HepG2 (cell line): ENCODE results near the gene GPATCH4. TPM values are rescaled to one million over a fixed set of nuclear protein-coding genes. Genes with fewer than 3 reads are reported as not detected.

Experiments
- ATAC-seq: fragments of 200-7000 bp; cut with Tn5 transposase; 3 replicates; pipeline ENCODE4 v1.9.1; 2020; ENCODE audit warnings: mild to moderate bottlenecking, moderate library complexity
- BruUV-seq: library from RNA; stranded (reverse); fragments of 400-500 nt; replicated peaks from 2 replicates; lab custom pipeline; 2021; lab: Mats Ljungman, UMichigan
- CTCF ChIA-PET: fragments of 300-600 bp; formaldehyde crosslinking; extraction: SDS; loops from one replicate; lab custom pipeline; 2021; ENCODE audit warnings: low total read pairs, inconsistent platforms, low intra/inter-chr PET ratio; lab: Yijun Ruan, JAX
- POLR2A ChIA-PET: fragments of 350-600 bp; sonication (Branson Sonifier 250); formaldehyde crosslinking; loops from one replicate; lab custom pipeline; 2020; ENCODE audit warnings: antibody characterized with exemption, inconsistent platforms; lab: Yijun Ruan, JAX
- DNase-seq: peaks from one replicate; pipeline ENCODE4 v3.0.0-alpha.2; 2015; ENCODE audit warnings: low spot score
- FAIRE-seq: peaks from 3 replicates; lab custom pipeline; 2011; peaks lifted over from hg19 to GRCh38; lab: Jason Lieb, UNC
- H2AFZ ChIP-seq: one replicate; pipeline ENCODE4 v1.6.1; 2011; ENCODE audit warnings: low read length, inconsistent platforms
- H3K27ac ChIP-seq: fragments of 300-600 bp; 3 replicates; pipeline ENCODE4 v1.8.0; 2011; ENCODE audit warnings: mixed run types, mild to moderate bottlenecking, mixed read lengths, low read length, inconsistent platforms; ENCODE audit not compliant: insufficient read depth; ENCODE audit errors: extremely low read length
- H3K27me3 ChIP-seq, 2 experiments: fragments of 200-600 bp in 1 of 2; 2 replicates in 1 of 2; 3 replicates in 1 of 2; pipeline versions ENCODE4 v1.6.0 to v1.8.0; 2011; ENCODE audit warnings: low read length in 2 of 2, mild to moderate bottlenecking in 2 of 2, moderate library complexity in 2 of 2, inconsistent platforms in 1 of 2; ENCODE audit not compliant: insufficient read depth in 2 of 2, control insufficient read depth in 1 of 2
- H3K36me3 ChIP-seq, 2 experiments: fragments of 200-600 bp in 1 of 2; replicated peaks in 1 of 2; 2 replicates in 1 of 2; 3 replicates in 1 of 2; pipeline versions ENCODE4 v1.5.1 to v1.8.0; 2011; ENCODE audit warnings: low read length in 2 of 2, inconsistent platforms in 1 of 2; ENCODE audit not compliant: insufficient read depth in 2 of 2, control insufficient read depth in 1 of 2
- H3K4me1 ChIP-seq: 2 replicates; pipeline ENCODE4 v1.5.1; 2012; ENCODE audit warnings: low read length, inconsistent platforms; ENCODE audit not compliant: insufficient read depth
- H3K4me2 ChIP-seq: 2 replicates; pipeline ENCODE4 v1.6.0; 2011; ENCODE audit warnings: low read depth, low read length, inconsistent platforms
- H3K4me3 ChIP-seq, 3 experiments: fragments of 200-600 bp in 1 of 3; sonication (generic), shearing (Covaris generic) in 1 of 3; replicated peaks in 1 of 3; 2 replicates each; pipeline ENCODE4 v1.5.1; 2011 to 2016; ENCODE audit warnings: low read length in 3 of 3, inconsistent platforms in 2 of 3, low read depth in 2 of 3, mild to moderate bottlenecking in 2 of 3, control low read depth in 1 of 3, mixed read lengths in 1 of 3; ENCODE audit not compliant: insufficient read depth in 1 of 3
- H3K79me2 ChIP-seq: one replicate; pipeline ENCODE4 v1.6.1; 2011; ENCODE audit warnings: low read length, inconsistent platforms; ENCODE audit not compliant: insufficient read depth
- H3K9ac ChIP-seq: 2 replicates; pipeline ENCODE4 v1.6.0; 2011; ENCODE audit warnings: mild to moderate bottlenecking, low read depth, low read length, inconsistent platforms; ENCODE audit not compliant: insufficient read depth
- H3K9me3 ChIP-seq: 2 replicates; pipeline ENCODE4 v1.5.1; 2012; ENCODE audit warnings: mild to moderate bottlenecking, low read length
- H4K20me1 ChIP-seq: 2 replicates; pipeline ENCODE4 v1.6.0; 2011; ENCODE audit warnings: inconsistent platforms, mild to moderate bottlenecking, low read length, moderate library complexity; ENCODE audit not compliant: insufficient read depth
- CHD4 ChIP-seq: fragments of 200-600 bp; sonication (generic); IDR thresholded peaks from 2 replicates; pipeline ENCODE4 v1.7.0; 2017; ENCODE audit warnings: mild to moderate bottlenecking, low read length, borderline replicate concordance
- CREB3 ChIP-seq: sonication (generic); formaldehyde crosslinking; IDR thresholded peaks from 2 replicates; pipeline ENCODE4 v1.5.0; 2020; ENCODE audit warnings: missing genetic modification reagents
- HNRNPUL1 ChIP-seq: fragments of 200-400 bp; formaldehyde crosslinking; IDR thresholded peaks from 2 replicates; pipeline ENCODE4 v1.6.1; 2017; ENCODE audit warnings: low read depth, mild to moderate bottlenecking, low read length, moderate library complexity
- MTA1 ChIP-seq: sonication (generic); formaldehyde crosslinking; IDR thresholded peaks from 2 replicates; pipeline ENCODE4 v1.4.0; 2020; ENCODE audit warnings: missing genetic modification reagents, mild to moderate bottlenecking, borderline replicate concordance
- PATZ1 ChIP-seq: sonication (generic); formaldehyde crosslinking; IDR thresholded peaks from 2 replicates; pipeline ENCODE4 v1.4.0; 2020; ENCODE audit warnings: missing genetic modification reagents
- RERE ChIP-seq: IDR thresholded peaks from 2 replicates; pipeline ENCODE4 v1.6.1; 2016; ENCODE audit warnings: low read depth, missing genetic modification reagents, missing compliant biosample characterization
- RNF2 ChIP-seq: fragments of 450-650 bp; conservative IDR thresholded peaks from 2 replicates; pipeline ENCODE4 v1.6.1; 2016; ENCODE audit warnings: low read depth
- XBP1 ChIP-seq: sonication (generic); formaldehyde crosslinking; IDR thresholded peaks from 2 replicates; pipeline ENCODE4 v1.5.0; 2020; ENCODE audit warnings: missing genetic modification reagents
- ZNF614 ChIP-seq: IDR thresholded peaks from 2 replicates; pipeline ENCODE4 v1.6.1; 2018; ENCODE audit warnings: missing biosample characterization, missing genetic modification reagents, inconsistent platforms, borderline replicate concordance
- WGBS: methylation state at CpG from one replicate; pipeline ENCODE4 v1.1.6; 2017; ENCODE audit warnings: low lambda C conversion rate; 5-methylcytosine and 5-hydroxymethylcytosine counted together
- in situ Hi-C: cut with HindIII; loops from 2 replicates; pipeline ENCODE4 v1.10.0; 2017; ENCODE audit warnings: low pct_unique_long_range_greater_than_20kb; ENCODE audit not compliant: extremely low pct_ligation_motif_present
- intact Hi-C: fragments of 100-400 bp; cut with micrococcal nuclease; formaldehyde crosslinking; loops from one replicate; pipeline ENCODE4 v1.10.0; 2022; ENCODE audit not compliant: unreplicated experiment
- polyA plus RNA-seq, 8 experiments: library from polyadenylated mRNA; depleted of rRNA in 3 of 8; stranded (reverse) in 7 of 8; unstranded in 1 of 8; fragments of >200 nt; fragmentation: Illumina TruSeq in 4 of 8; extraction: Trizol in 4 of 8; gene quantifications; 2 replicates each; pipeline versions ENCODE4 v1.2.1 to v1.2.3, GENCODE V29; 2011 to 2016; ENCODE audit warnings: low read depth in 4 of 8, missing spikeins in 1 of 8, mixed read lengths in 1 of 8; ENCODE audit not compliant: insufficient read depth in 1 of 8
- total RNA-seq, 5 experiments: library from RNA; depleted of rRNA; stranded (reverse); fragments of >200 nt; fragmentation: Illumina TruSeq; extraction: Trizol; gene quantifications; 2 replicates each; pipeline ENCODE4 v1.2.3, GENCODE V29; 2016; ENCODE audit warnings: low read depth in 1 of 5

Gene GPATCH4
- total and polyA plus RNA-seq, 2 of the 13 experiments (the other 11 are each of a cell fraction or from before 2014, with no cell fraction given): 19.2 to 37.9 TPM

GRCh38 chr1:156560585-156561163 is 40.6 kb downstream of the GPATCH4 start:
- Histone ChIP-seq H3K4me3 (no peak overlapping the region), H2AFZ (no peak overlapping the region), H3K9ac (no peak overlapping the region), H3K27me3 (no peaks in the 10 kb centered on the region), H3K4me2 (no peak overlapping the region), H4K20me1 (no peaks in the 10 kb centered on the region), H3K36me3 (peaks cover 15 to 48% of the 10 kb centered on the region in 2 experiments; a peak in 4 of 5 replicates), H3K27ac (no peak overlapping the region), H3K4me1 (no peaks in the 10 kb centered on the region), H3K9me3 (no peaks in the 10 kb centered on the region), H3K79me2 (no peaks in the 10 kb centered on the region)
- ChIA-PET CTCF (no interaction called here), POLR2A (no interaction called here)
- intact Hi-C loops: no loop called here
- no peak for FAIRE-seq
- no peak for DNase-seq
- TF ChIP-seq CREB3 (CRISPR knock-in tag) (no peak), ZNF614 (CRISPR knock-in tag) (no peak), PATZ1 (CRISPR knock-in tag) (no peak)
- in situ Hi-C loops: no loop called here
- BruUV-seq: no TSS peak
- 72% methylated on average over 5 of the region's 5 CpGs for WGBS
- no peak for ATAC-seq

GRCh38 chr1:156559797-156560385 is 41.4 kb downstream of the GPATCH4 start:
- no peak overlapping the region for H3K4me3 ChIP-seq
- H2AFZ ChIP-seq: no peak overlapping the region
- no peaks in the 10 kb centered on the region for H3K4me1 ChIP-seq
- no peaks in the 10 kb centered on the region for H3K27me3 ChIP-seq
- in situ Hi-C loops: no loop called here
- no peaks in the 10 kb centered on the region for H3K9me3 ChIP-seq
- no TSS peak for BruUV-seq
- intact Hi-C loops: no loop called here
- H3K4me2 ChIP-seq: no peak overlapping the region
- CTCF ChIA-PET: no interaction called here
- FAIRE-seq (no peak), ATAC-seq (no peak), DNase-seq (no peak)
- 86% methylated on average over 5 of the region's 5 CpGs for WGBS
- peaks cover 15 to 45% of the 10 kb centered on the region in 2 experiments; a peak in 4 of 5 replicates for H3K36me3 ChIP-seq
- no peak overlapping the region for H3K27ac ChIP-seq
- no peaks in the 10 kb centered on the region for H3K79me2 ChIP-seq
- H3K9ac ChIP-seq: no peak overlapping the region
- POLR2A ChIA-PET: no interaction called here
- H4K20me1 ChIP-seq: no peaks in the 10 kb centered on the region
- no peak for TF ChIP-seq RERE (CRISPR knock-in tag)
- no peak for TF ChIP-seq HNRNPUL1
- TF ChIP-seq XBP1: no peak
- TF ChIP-seq RNF2: no peak
- TF ChIP-seq CHD4: no peak
- TF ChIP-seq MTA1: no peak
